ENCODE results near the gene ADSL.

Gene ADSL

GRCh38 chr22:40326905-40327735, 19.2 kb upstream of the ADSL start:
- ATAC-seq (ENCODE audit: low read depth): no peak
- H3K27me3 ChIP-seq (ENCODE audit: insufficient read depth, poor library complexity, severe bottlenecking): no peaks in the 10 kb centered on the region
- H3K36me3 ChIP-seq (ENCODE audit: low read depth): no peaks in the 10 kb centered on the region; the same call in 1 of the 2 replicates
- no peaks in the 10 kb centered on the region for H3K9me3 ChIP-seq (ENCODE audit: severe bottlenecking)
- no peaks in the 10 kb centered on the region for H3K4me1 ChIP-seq (ENCODE audit: insufficient read depth, poor library complexity, severe bottlenecking)
- H3K27ac ChIP-seq (ENCODE audit: poor library complexity, severe bottlenecking): no peak overlapping the region
- no peak for DNase-seq (ENCODE audit: low spot score)
- H3K4me3 ChIP-seq (ENCODE audit: severe bottlenecking): no peak overlapping the region
- TF ChIP-seq CTCF (IDR thresholded peaks at IDR 0.05; ENCODE audit: poor library complexity, severe bottlenecking): no peak

- no peak overlapping the region for H3K27ac ChIP-seq (ENCODE audit: poor library complexity, severe bottlenecking)
- H3K9me3 ChIP-seq (ENCODE audit: severe bottlenecking): no peaks in the 10 kb centered on the region
- no peak overlapping the region for H3K4me3 ChIP-seq (ENCODE audit: severe bottlenecking)
- no peak for ATAC-seq (ENCODE audit: low read depth)
- no peaks in the 10 kb centered on the region for H3K36me3 ChIP-seq (ENCODE audit: low read depth)
- no peak for DNase-seq (ENCODE audit: low spot score)
- H3K4me1 ChIP-seq (ENCODE audit: insufficient read depth, poor library complexity, severe bottlenecking): no peaks in the 10 kb centered on the region
- no peaks in the 10 kb centered on the region for H3K27me3 ChIP-seq (ENCODE audit: insufficient read depth, poor library complexity, severe bottlenecking)
- TF ChIP-seq CTCF (IDR thresholded peaks at IDR 0.05; ENCODE audit: poor library complexity, severe bottlenecking): no peak
These were observed 17.5 kb upstream of the ADSL start for GRCh38 chr22:40328546-40329456.

GRCh38 chr22:40329466-40329865, 16.8 kb upstream of the ADSL start:
- Histone ChIP-seq H3K4me1 (ENCODE audit: insufficient read depth, poor library complexity, severe bottlenecking) (no peaks in the 10 kb centered on the region), H3K4me3 (ENCODE audit: severe bottlenecking) (no peak overlapping the region), H3K36me3 (ENCODE audit: low read depth) (no peaks in the 10 kb centered on the region), H3K27me3 (ENCODE audit: insufficient read depth, poor library complexity, severe bottlenecking) (no peaks in the 10 kb centered on the region), H3K9me3 (ENCODE audit: severe bottlenecking) (no peaks in the 10 kb centered on the region), H3K27ac (ENCODE audit: poor library complexity, severe bottlenecking) (no peak overlapping the region)
- ATAC-seq (ENCODE audit: low read depth): no peak
- no peak for DNase-seq (ENCODE audit: low spot score)
- no peak for TF ChIP-seq CTCF (IDR thresholded peaks at IDR 0.05; ENCODE audit: poor library complexity, severe bottlenecking)

- no peaks in the 10 kb centered on the region for H3K4me1 ChIP-seq (ENCODE audit: insufficient read depth, poor library complexity, severe bottlenecking)
- H3K27me3 ChIP-seq (ENCODE audit: insufficient read depth, poor library complexity, severe bottlenecking): no peaks in the 10 kb centered on the region
- ATAC-seq (ENCODE audit: low read depth) (no peak), DNase-seq (ENCODE audit: low spot score) (no peak)
- no peak overlapping the region for H3K4me3 ChIP-seq (ENCODE audit: severe bottlenecking)
- no peaks in the 10 kb centered on the region for H3K9me3 ChIP-seq (ENCODE audit: severe bottlenecking)
- H3K27ac ChIP-seq (ENCODE audit: poor library complexity, severe bottlenecking): no peak overlapping the region
- H3K36me3 ChIP-seq (ENCODE audit: low read depth): no peaks in the 10 kb centered on the region
- no peak for TF ChIP-seq CTCF (IDR thresholded peaks at IDR 0.05; ENCODE audit: poor library complexity, severe bottlenecking)
These were observed 16.2 kb upstream of the ADSL start for GRCh38 chr22:40330086-40330485.
